HEK293 (cell line): Measurements from ENCODE around the gene ITPA.

ENCODE experiments used
- ATF2 ChIP-seq: fragments of 450-650 bp; formaldehyde crosslinking; IDR thresholded peaks from 2 replicates; pipeline ENCODE4 v1.5.1; 2016; ENCODE audit warnings: missing biosample characterization, missing genetic modification characterization, low read depth
- CTCF ChIP-seq: fragments of 450-650 bp; formaldehyde crosslinking; IDR thresholded peaks from 2 replicates; pipeline ENCODE4 v1.5.1; 2016; ENCODE audit warnings: missing biosample characterization, missing genetic modification characterization
- MYNN ChIP-seq: fragments of 450-650 bp; formaldehyde crosslinking; IDR thresholded peaks from 2 replicates; pipeline ENCODE4 v1.5.1; 2016; ENCODE audit warnings: missing biosample characterization, missing genetic modification characterization, borderline replicate concordance
- TCF7L2 ChIP-seq: IDR thresholded peaks from 2 replicates; pipeline ENCODE4 v1.6.1; 2011; ENCODE audit warnings: low read depth, mild to moderate bottlenecking, inconsistent platforms, low read length, moderate library complexity, borderline replicate concordance
- YY1 ChIP-seq: fragments of 450-650 bp; formaldehyde crosslinking; IDR thresholded peaks from 2 replicates; pipeline ENCODE4 v1.5.1; 2018; ENCODE audit warnings: missing biosample characterization, missing genetic modification characterization
- ZFP3 ChIP-seq: fragments of 450-650 bp; formaldehyde crosslinking; IDR thresholded peaks from 2 replicates; pipeline ENCODE4 v1.5.1; 2016; ENCODE audit warnings: low read depth, missing biosample characterization, missing genetic modification characterization
- ZNF169 ChIP-seq: fragments of 450-650 bp; formaldehyde crosslinking; IDR thresholded peaks from 2 replicates; pipeline ENCODE4 v1.5.1; 2016; ENCODE audit warnings: missing biosample characterization, missing genetic modification characterization
- ZNF280D ChIP-seq: fragments of 450-650 bp; formaldehyde crosslinking; IDR thresholded peaks from 2 replicates; pipeline ENCODE4 v1.5.1; 2016; ENCODE audit warnings: missing biosample characterization, missing genetic modification characterization
- ZNF302 ChIP-seq: fragments of 450-650 bp; formaldehyde crosslinking; IDR thresholded peaks from 2 replicates; pipeline ENCODE4 v1.5.1; 2016; ENCODE audit warnings: missing biosample characterization, missing genetic modification characterization, low read depth
- ZNF350 ChIP-seq: fragments of 450-650 bp; formaldehyde crosslinking; IDR thresholded peaks from 2 replicates; pipeline ENCODE4 v1.5.0; 2017; ENCODE audit warnings: missing biosample characterization, mild to moderate bottlenecking, missing genetic modification characterization
- ZNF391 ChIP-seq: fragments of 450-650 bp; formaldehyde crosslinking; IDR thresholded peaks from 2 replicates; pipeline ENCODE4 v1.5.1; 2016; ENCODE audit warnings: low read depth, missing biosample characterization, missing genetic modification characterization, borderline replicate concordance
- ZNF514 ChIP-seq: fragments of 450-650 bp; formaldehyde crosslinking; IDR thresholded peaks from 2 replicates; pipeline ENCODE4 v1.5.1; 2016; ENCODE audit warnings: missing biosample characterization, missing genetic modification characterization
- ZNF707 ChIP-seq: fragments of 450-650 bp; formaldehyde crosslinking; IDR thresholded peaks from 2 replicates; pipeline ENCODE4 v1.5.1; 2016; ENCODE audit warnings: missing biosample characterization, missing genetic modification characterization

GRCh38 chr20:3270051-3270450 lies 60.8 kb downstream of the ITPA start:
- no peak for TF ChIP-seq CTCF (tag by site-specific recombination)
- TF ChIP-seq ZNF169: no peak
- TF ChIP-seq ZNF391 (tag by site-specific recombination): no peak
- no peak for TF ChIP-seq ZFP3 (tag by site-specific recombination)
- no peak for TF ChIP-seq ZNF280D (tag by site-specific recombination)
- no peak for TF ChIP-seq ATF2 (tag by site-specific recombination)
- no peak for TF ChIP-seq TCF7L2
- no peak for TF ChIP-seq ZNF514 (tag by site-specific recombination)
- no peak for TF ChIP-seq ZNF707 (tag by site-specific recombination)
- no peak for TF ChIP-seq ZNF302 (tag by site-specific recombination)
- no peak for TF ChIP-seq ZNF350 (tag by site-specific recombination)
- TF ChIP-seq YY1: no peak
- no peak for TF ChIP-seq MYNN (tag by site-specific recombination)
